ENCODE results near the gene RSBN1L. TPM values are rescaled to one million over a fixed set of nuclear protein-coding genes. Genes with fewer than 3 reads are reported as not detected.

Gene RSBN1L
- total RNA-seq, 8 experiments from 2014 or later, result 8.2 to 24.5 (median 20.0) TPM

DNA sequence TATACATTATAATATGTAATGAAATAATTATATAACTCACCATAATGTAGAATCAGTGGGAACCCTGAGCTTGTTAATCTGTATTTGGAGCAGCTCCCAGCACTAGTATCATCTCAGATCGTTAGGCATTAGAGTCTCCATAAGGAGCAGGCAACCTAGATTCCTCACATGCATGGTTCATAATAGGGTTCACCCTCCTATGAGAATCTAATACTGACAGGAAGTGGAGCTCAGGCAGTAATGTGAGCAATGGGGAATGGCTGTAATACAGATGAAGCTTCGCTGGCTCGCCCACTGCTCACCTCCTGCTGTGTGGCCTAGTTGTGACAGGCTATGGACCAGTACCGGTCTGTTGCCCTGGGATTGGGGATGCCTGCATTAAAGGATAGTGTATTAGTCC is 49.5 kb downstream of the RSBN1L start:
- no peak overlapping the region for H3K4me3 ChIP-seq
- in situ Hi-C loops (cut with MboI; ENCODE audit: low pct_unique_long_range_greater_than_20kb in 2 of 9, low sequenced_read_pairs in 9 of 9, unreplicated experiment in 9 of 9), result no loop called here
- no peak overlapping the region for H3K27ac ChIP-seq
- WGBS, 10 experiments, result 92 to 100% (median 93%) methylated on average over 1 to 4 of the region's 4 CpGs; no CpG with 5 or more reads in 5 of the 10 experiments
- no peaks in the 10 kb centered on the region for H3K4me1 ChIP-seq (replicated peaks in 1 of 2)
- ATAC-seq (replicated peaks in 6 of 8), result no peak

DNA sequence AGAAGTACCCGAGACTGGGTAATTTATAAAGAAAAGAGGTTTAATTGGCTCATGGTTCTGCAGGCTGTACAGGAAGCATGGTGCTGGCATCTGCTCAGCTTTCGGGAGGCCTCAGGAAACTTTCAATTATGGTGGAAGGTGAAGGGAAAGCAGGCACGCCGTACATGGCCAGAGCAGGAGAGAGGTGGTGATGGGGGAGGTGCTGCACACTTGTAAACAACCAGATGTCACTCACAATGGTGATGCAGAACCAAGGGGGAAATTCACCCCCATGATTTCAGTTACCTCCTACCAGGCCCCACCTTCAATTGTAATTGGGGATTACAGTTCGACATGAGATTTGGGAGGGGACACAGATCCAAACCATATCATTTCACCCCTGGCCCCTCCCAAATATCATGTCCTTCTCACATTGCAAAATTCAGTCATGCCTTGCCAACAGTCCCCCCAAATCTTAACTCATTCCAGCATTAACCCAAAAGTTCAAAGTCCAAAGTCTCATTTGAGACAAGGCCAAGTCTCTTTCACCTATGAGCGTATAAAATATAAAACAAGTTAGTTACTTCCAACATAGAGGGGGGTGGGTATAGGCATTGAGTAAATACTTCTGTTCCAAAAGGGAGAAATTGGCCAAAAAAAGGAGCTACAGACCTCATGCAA is 50.0 kb downstream of the RSBN1L start:
- in situ Hi-C loops (cut with MboI; ENCODE audit: low pct_unique_long_range_greater_than_20kb in 2 of 9, low sequenced_read_pairs in 9 of 9, unreplicated experiment in 9 of 9), result no loop called here
- Histone ChIP-seq H3K4me1 (replicated peaks in 1 of 2) (no peaks in the 10 kb centered on the region), H3K27ac (no peak overlapping the region), H3K4me3 (no peak overlapping the region)
- ATAC-seq (replicated peaks in 6 of 8), result no peak
- 84 to 100% (median 100%) methylated on average over 1 to 5 of the region's 6 CpGs; no CpG with 5 or more reads in 1 of the 10 experiments for WGBS, 10 experiments

DNA sequence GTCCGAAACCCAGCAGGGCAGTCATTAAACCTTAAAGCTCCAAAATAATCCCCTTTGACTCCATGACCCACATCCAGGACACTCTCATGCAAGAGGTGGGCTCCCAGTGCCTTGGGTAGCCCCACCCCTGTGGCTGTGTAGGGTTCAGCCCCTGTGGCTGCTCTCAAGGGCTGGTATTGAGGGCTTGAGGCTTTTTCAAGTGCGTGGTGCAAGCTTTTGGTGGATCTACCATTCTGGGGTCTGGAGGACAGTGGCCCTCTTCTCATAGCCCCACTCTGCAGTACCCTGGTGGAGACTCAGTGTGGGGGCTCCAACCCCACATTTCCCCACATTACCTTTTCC is 50.5 kb downstream of the RSBN1L start:
- in situ Hi-C loops (cut with MboI; ENCODE audit: low pct_unique_long_range_greater_than_20kb in 2 of 9, low sequenced_read_pairs in 9 of 9, unreplicated experiment in 9 of 9), result no loop called here

DNA sequence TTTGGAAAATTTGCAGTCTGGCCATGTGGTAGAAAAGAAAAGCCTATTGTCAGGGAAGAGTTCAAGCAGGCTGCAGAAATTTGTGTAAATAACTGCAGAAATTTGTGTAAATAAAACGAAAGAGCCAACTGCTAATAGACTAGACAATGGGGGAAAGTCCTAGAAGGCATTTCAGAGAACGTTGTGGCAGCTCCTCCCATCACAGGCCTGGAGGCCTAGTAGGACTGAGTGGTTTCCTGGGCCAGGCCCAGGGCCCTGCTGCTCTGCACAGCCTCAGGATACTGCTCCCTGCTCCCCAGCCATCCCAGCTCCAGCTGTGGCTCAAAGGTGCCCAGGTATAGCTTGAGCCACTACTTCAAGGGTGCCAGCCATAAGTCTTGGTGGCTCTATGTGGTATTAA is 50.9 kb downstream of the RSBN1L start:
- ATAC-seq (replicated peaks in 6 of 8), result no peak
- in situ Hi-C loops (cut with MboI; ENCODE audit: low pct_unique_long_range_greater_than_20kb in 2 of 9, low sequenced_read_pairs in 9 of 9, unreplicated experiment in 9 of 9), result no loop called here
- H3K27ac ChIP-seq, result no peak overlapping the region

More for the DNA sequence above, 50.5 kb downstream of the RSBN1L start:
- no peaks in the 10 kb centered on the region for H3K4me1 ChIP-seq (replicated peaks in 1 of 2)
- ATAC-seq (replicated peaks in 6 of 8), result no peak
- no peak overlapping the region for H3K4me3 ChIP-seq
- no peak overlapping the region for H3K27ac ChIP-seq
- 100% methylated on average over 1 of the region's 2 CpGs; no CpG with 5 or more reads in 9 of the 10 experiments for WGBS, 10 experiments

DNA sequence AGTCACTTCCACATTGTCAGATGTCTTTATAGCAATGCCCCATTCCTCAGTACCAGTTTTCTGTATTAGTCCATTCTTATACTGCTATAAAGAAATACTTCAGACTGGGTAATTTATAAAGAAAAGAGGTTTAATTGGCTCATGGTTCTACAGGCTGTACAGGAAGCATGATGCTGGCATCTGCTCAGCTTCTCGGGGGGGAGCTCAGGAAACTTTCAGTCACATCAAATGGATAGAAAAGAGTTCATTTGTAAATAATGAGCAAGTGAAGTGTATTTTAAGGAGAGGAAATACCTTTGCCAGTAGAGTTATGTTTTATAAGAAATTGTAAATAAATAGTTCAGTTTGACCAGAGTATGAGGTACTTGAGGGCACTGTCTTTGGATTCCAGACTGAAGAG is 51.5 kb downstream of the RSBN1L start:
- WGBS, 10 experiments, result 40 to 100% (median 86%) methylated on average over 1 of the region's 1 CpG; no CpG with 5 or more reads in 2 of the 10 experiments
- ATAC-seq (replicated peaks in 6 of 8), result no peak

More for the DNA sequence above, 50.9 kb downstream of the RSBN1L start:
- Histone ChIP-seq H3K4me3 (no peak overlapping the region), H3K4me1 (replicated peaks in 1 of 2) (no peaks in the 10 kb centered on the region)
- 75 to 100% (median 100%) methylated on average over 1 to 2 of the region's 2 CpGs; no CpG with 5 or more reads in 2 of the 10 experiments for WGBS, 10 experiments

DNA sequence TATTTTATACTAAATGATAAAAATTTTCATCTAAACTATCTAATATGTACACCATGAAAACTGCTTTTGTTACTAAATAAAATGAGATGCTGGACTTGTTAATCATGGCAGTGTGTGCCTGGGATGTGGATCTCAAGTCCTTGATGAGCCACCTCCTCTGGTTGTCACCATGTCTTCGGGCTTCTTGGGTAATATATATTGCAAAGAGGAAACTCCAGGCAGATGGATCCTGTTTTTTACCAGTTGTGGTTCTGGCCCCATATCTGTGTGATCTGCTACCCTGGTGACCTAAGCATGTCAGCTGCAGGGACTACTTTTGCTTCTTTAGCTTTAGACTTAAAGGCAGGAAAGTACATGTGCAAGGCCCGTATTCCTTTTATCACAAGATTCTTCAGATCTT is 55.8 kb downstream of the RSBN1L start:
- in situ Hi-C loops (cut with MboI; ENCODE audit: low pct_unique_long_range_greater_than_20kb in 2 of 9, low sequenced_read_pairs in 9 of 9, unreplicated experiment in 9 of 9), result loop anchor here in 6 of 9 experiments (25.0 kb wide), 1 partner anchor 90 kb away; no protein-coding TSS in a partner anchor
- 57 to 100% (median 77%) methylated on average over 1 to 2 of the region's 2 CpGs; no CpG with 5 or more reads in 4 of the 10 experiments for WGBS, 10 experiments
- no peak overlapping the region for H3K4me3 ChIP-seq
- ATAC-seq (replicated peaks in 6 of 8), result no peak
- no peaks in the 10 kb centered on the region for H3K4me1 ChIP-seq (replicated peaks in 1 of 2)
- no peak overlapping the region for H3K27ac ChIP-seq

More for the DNA sequence above, 51.5 kb downstream of the RSBN1L start:
- in situ Hi-C loops (cut with MboI; ENCODE audit: low pct_unique_long_range_greater_than_20kb in 2 of 9, low sequenced_read_pairs in 9 of 9, unreplicated experiment in 9 of 9), result no loop called here
- no peak overlapping the region for H3K4me3 ChIP-seq
- no peaks in the 10 kb centered on the region for H3K4me1 ChIP-seq (replicated peaks in 1 of 2)
- no peak overlapping the region for H3K27ac ChIP-seq

DNA sequence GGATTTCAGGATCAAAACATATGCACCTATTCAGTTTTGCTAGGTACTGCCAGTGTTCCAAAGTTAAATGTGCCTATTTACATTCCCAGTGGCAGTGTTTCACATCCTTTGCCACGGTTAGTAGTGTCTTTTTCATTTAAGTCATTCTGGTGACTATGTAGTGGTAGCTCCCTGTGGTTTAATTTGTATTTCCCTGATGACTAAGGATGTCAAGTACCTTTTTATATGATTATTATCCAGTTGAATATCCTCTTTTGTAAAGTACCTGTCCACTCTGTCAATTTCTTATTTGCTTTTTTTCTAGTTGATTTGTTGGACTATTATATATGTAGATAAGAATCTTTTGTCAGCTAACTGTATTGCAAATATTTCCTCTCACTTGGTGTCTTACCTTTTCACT is 56.9 kb downstream of the RSBN1L start:
- in situ Hi-C loops (cut with MboI; ENCODE audit: low pct_unique_long_range_greater_than_20kb in 2 of 9, low sequenced_read_pairs in 9 of 9, unreplicated experiment in 9 of 9), result loop anchor here in 6 of 9 experiments (25.0 kb wide), 1 partner anchor 91 kb away; no protein-coding TSS in a partner anchor
- no peaks in the 10 kb centered on the region for H3K4me1 ChIP-seq (replicated peaks in 1 of 2)
- no peak overlapping the region for H3K27ac ChIP-seq
- WGBS, 10 experiments, result 0 to 90% (median 78%) methylated on average over 1 of the region's 1 CpG; no CpG with 5 or more reads in 3 of the 10 experiments
- no peak overlapping the region for H3K4me3 ChIP-seq
- ATAC-seq (replicated peaks in 6 of 8), result no peak

DNA sequence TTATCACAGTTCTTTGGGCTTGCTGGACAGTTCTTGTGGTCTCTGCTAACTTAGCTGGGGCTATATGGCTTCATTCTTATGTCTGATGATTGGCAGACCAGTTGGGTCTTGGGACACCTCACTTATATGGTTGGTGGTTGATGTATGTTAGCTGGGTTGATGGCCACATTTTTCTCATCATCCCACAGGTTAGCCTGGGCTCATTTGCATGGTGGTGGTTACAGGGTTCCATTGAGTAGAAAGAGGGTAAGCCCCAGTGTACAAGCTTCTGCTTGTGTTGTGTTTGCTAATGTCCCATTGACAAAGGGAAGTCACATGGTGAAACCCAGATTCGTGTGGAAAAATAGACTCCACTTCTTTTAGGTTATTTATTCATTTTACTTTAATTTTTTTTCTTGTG is 61.3 kb downstream of the RSBN1L start:
- Histone ChIP-seq H3K4me3 (no peak overlapping the region), H3K27ac (no peak overlapping the region), H3K4me1 (replicated peaks in 1 of 2) (no peaks in the 10 kb centered on the region)
- in situ Hi-C loops (cut with MboI; ENCODE audit: low pct_unique_long_range_greater_than_20kb in 2 of 9, low sequenced_read_pairs in 9 of 9, unreplicated experiment in 9 of 9), result loop anchor here in 6 of 9 experiments (25.0 kb wide), 1 partner anchor 95 kb away; no protein-coding TSS in a partner anchor
- 50 to 100% (median 80%) methylated on average over 1 of the region's 1 CpG; no CpG with 5 or more reads in 3 of the 10 experiments for WGBS, 10 experiments
- no peak for ATAC-seq (replicated peaks in 6 of 8)

DNA sequence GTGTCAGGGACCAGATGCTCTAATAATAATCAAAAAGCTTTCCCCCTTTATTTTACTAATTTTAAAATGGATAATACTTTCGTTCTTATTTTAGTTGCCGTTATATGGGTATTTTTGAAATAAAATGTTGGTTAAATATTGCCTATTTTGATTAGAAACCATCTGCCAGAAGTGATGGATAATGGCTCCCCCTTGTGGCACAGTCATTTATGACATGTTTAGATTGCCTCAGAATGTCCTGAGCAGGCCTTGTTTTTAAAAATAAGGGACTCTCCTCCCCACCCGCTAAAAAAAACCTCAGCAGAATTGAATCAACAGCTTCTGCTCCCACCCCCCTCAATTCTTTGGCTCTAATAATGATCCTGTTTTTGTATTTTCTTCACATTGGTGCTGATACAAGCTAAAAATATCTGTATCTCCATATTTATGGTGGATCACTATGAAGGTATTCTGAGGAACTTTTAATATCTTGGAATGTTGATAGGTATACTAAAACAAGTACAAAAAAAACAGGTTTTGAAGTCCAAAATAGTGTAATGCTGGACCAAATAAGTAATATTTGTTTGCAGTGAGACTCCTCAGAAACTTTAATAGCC is 63.1 kb downstream of the RSBN1L start:
- ATAC-seq (replicated peaks in 6 of 8), result peak in 6 of 8 experiments; percentile 40 to 75 (median 52)
- no peak overlapping the region for H3K27ac ChIP-seq
- no peak overlapping the region for H3K4me3 ChIP-seq
- 0 to 17% (median 2%) methylated on average over 2 to 3 of the region's 3 CpGs; no CpG with 5 or more reads in 2 of the 10 experiments for WGBS, 10 experiments
- no peaks in the 10 kb centered on the region for H3K4me1 ChIP-seq (replicated peaks in 1 of 2)
- in situ Hi-C loops (cut with MboI; ENCODE audit: low pct_unique_long_range_greater_than_20kb in 2 of 9, low sequenced_read_pairs in 9 of 9, unreplicated experiment in 9 of 9), result loop anchor here in 6 of 9 experiments (25.0 kb wide), 1 partner anchor 97 kb away; no protein-coding TSS in a partner anchor

DNA sequence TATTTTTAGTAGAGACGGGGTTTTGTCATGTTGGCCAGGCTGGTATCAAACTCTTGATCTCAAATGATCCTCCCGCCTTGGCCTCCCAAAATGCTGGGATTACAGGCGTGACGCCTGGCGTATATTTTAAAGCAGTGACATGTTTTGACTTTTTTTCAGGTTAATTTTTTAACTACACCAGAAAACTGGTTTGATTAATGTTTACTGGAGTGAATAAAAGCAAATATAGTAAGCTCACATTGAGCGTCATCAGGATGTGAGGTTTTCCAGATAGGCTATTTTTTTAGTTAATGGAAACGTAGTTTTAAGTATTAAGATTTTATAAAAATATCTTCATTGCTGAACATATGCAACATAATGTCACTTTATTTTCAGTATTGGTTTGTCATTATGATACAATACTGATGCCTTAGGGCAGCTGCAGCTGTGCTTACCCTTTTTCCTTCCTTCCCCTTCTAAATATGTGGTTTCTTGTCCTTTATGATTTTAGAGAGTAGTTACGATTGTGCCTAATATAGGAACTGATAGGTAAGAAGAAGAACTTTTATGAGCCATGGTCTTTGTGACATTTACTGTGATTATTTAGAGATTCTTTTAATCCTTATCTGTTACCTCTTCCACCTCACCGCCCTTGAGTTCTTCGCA is 64.7 kb downstream of the RSBN1L start:
- Histone ChIP-seq H3K27ac (no peak overlapping the region), H3K4me1 (replicated peaks in 1 of 2) (no peaks in the 10 kb centered on the region), H3K4me3 (no peak overlapping the region)
- no peak for ATAC-seq (replicated peaks in 6 of 8)
- in situ Hi-C loops (cut with MboI; ENCODE audit: low pct_unique_long_range_greater_than_20kb in 2 of 9, low sequenced_read_pairs in 9 of 9, unreplicated experiment in 9 of 9), result loop anchor here in 6 of 9 experiments (25.0 kb wide), 1 partner anchor 99 kb away; no protein-coding TSS in a partner anchor
- WGBS, 10 experiments, result 86 to 100% (median 97%) methylated on average over 6 to 10 of the region's 10 CpGs; no CpG with 5 or more reads in 1 of the 10 experiments

DNA sequence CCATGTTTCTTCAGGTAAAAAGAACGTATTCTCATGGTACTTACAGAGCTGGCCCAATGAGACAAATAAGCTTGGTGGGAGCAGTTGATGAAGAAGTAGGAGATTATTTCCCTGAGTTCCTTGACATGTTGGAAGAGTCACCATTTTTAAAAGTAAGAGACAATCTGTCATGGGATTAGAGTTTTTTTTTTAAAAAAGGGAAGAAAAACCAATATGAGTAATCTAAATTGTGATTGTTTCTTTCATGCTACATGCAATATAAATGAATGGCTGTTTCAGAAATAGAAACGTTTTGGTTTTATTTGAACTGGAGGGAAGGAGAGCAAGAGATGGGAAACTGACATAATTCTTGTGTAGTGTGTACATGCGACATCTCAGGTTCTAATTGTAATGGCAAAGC is 69.2 kb downstream of the RSBN1L start:
- 67 to 100% (median 80%) methylated on average over 1 to 3 of the region's 3 CpGs for WGBS, 10 experiments
- ATAC-seq (replicated peaks in 6 of 8), result no peak

DNA sequence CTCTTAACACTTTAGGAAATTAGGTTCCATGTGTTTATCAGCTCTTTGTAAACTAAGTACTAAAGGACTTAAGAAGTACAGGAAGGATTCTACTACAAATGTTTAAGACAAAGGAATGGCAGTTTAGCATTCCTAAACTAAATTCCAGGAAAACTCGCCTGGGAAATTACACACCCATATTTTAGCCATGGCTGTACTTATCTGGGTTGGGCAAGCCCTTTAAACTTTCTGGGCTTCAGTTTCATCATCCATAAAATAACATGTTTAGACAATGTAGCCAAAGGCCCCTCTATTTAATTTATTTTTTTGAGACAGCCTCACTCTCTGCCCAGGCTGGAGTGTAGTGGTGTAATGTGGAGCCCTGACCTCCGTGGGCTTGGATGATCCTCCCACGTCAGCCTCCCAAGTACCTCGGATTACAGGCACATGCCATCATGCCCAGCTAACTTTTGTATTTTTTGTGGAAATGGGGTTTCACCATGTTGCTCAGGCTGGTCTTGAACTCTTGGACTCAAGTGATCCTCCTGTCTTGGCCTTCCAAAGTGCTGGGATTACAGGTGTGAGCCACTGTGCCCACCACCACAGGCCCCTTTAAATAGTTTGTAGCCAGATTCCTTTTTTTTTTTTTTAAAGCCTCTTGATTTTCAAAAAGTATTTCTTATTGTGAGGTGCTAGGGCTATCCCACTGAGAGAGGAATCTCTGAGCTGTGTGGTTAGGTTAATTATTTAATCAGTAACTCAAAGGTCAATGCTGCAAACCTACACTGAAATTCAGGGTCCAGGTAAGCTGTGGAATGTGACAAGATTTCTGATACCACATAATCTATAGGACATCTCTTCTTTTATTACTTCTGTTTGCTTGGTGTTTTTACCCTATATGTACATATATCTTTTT is 69.9 kb downstream of the RSBN1L start:
- in situ Hi-C loops (cut with MboI; ENCODE audit: low pct_unique_long_range_greater_than_20kb in 2 of 9, low sequenced_read_pairs in 9 of 9, unreplicated experiment in 9 of 9), result loop anchor here in 6 of 9 experiments (25.0 kb wide), 1 partner anchor 104 kb away; no protein-coding TSS in a partner anchor
- 88 to 100% (median 100%) methylated on average over 1 to 3 of the region's 4 CpGs; no CpG with 5 or more reads in 5 of the 10 experiments for WGBS, 10 experiments
- Histone ChIP-seq H3K4me3 (no peak overlapping the region), H3K4me1 (replicated peaks in 1 of 2) (no peaks in the 10 kb centered on the region), H3K27ac (no peak overlapping the region)
- ATAC-seq (replicated peaks in 6 of 8), result no peak

More for the DNA sequence above, 69.2 kb downstream of the RSBN1L start:
- Histone ChIP-seq H3K27ac (no peak overlapping the region), H3K4me1 (replicated peaks in 1 of 2) (no peaks in the 10 kb centered on the region), H3K4me3 (no peak overlapping the region)
- in situ Hi-C loops (cut with MboI; ENCODE audit: low pct_unique_long_range_greater_than_20kb in 2 of 9, low sequenced_read_pairs in 9 of 9, unreplicated experiment in 9 of 9), result loop anchor here in 6 of 9 experiments (25.0 kb wide), 1 partner anchor 103 kb away; no protein-coding TSS in a partner anchor
